Central memory CD8-positive, alpha-beta T cell (primary cell): ENCODE measurements around the gene BRSK2.

Source experiments
- ATAC-seq: fragments of 150-1000 bp; cut with Tn5 transposase; replicated peaks from 2 replicates; pipeline ENCODE4 v1.10.0; 2022; ENCODE audit warnings: mild to moderate bottlenecking, moderate FRiP score, moderate number of reproducible peaks; ENCODE audit not compliant: poor library complexity, severe bottlenecking; ENCODE audit errors: extremely low read depth
- DNase-seq, 2 donors: peaks; one replicate each; pipeline ENCODE4 v3.0.0; 2021; ENCODE audit warnings: low spot score in 2 of 2
- H3K27ac Mint-ChIP-seq: one replicate; pipeline ENCODE4 v1.8.0; 2022; ENCODE audit warnings: low read depth, mild to moderate bottlenecking, moderate library complexity, mixed read lengths
- H3K27me3 Mint-ChIP-seq: one replicate; pipeline ENCODE4 v1.8.0; 2022; ENCODE audit warnings: mixed read lengths
- H3K36me3 Mint-ChIP-seq: one replicate; pipeline ENCODE4 v1.8.0; 2022; ENCODE audit warnings: mild to moderate bottlenecking, moderate library complexity, mixed read lengths; ENCODE audit not compliant: insufficient read depth
- H3K4me1 Mint-ChIP-seq: one replicate; pipeline ENCODE4 v1.8.0; 2022; ENCODE audit warnings: mixed read lengths
- H3K4me3 Mint-ChIP-seq: one replicate; pipeline ENCODE4 v1.8.0; 2022; ENCODE audit warnings: mild to moderate bottlenecking, moderate library complexity, mixed read lengths
- H3K9me3 Mint-ChIP-seq: one replicate; pipeline ENCODE4 v1.8.0; 2022; ENCODE audit warnings: mixed read lengths

The BRSK2 gene

DNA sequence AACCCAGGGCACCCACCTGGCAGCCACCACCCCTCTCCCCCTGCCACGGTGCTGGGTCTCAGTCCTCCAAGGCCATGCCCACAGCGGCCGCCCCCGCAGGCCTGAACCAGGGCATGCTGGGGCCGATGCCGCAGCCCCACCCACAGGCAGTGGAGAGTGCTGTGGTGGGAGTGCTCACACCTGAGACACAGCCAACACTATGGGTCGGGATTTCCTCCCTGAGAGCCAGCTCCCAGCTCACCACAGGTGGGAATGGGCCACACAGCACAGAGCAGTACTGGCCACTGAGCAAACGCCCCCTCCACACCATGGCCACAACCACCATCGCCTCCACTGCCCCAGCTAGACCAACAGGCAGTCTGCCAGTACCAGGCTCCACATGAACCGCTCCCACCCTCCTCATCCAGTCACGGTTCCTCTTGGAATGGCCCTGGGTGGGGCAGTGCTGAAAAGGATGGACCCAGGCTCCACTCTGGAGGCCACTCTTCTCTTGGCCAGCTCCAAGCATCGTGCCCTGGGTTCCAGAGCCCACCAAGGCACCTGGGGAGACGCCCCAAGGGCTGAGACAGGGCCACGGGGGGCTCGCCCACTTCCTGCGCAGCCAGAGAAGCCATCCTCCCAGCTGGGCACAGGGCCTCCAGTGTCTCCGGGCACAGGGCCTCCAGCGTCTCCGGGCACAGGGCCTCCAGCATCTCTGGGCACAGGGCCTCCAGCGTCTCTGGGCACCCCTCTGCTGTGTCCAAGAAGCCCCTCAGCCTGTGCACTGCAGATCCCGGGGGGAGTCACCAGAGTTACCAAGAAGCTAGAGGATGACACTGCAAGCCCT is 82.7 kb downstream of the BRSK2 start:
- H3K27ac Mint-ChIP-seq, result no peak overlapping the region
- no peak overlapping the region for H3K4me3 Mint-ChIP-seq
- no peaks in the 10 kb centered on the region for H3K9me3 Mint-ChIP-seq
- ATAC-seq (no peak), DNase-seq (no peak)
- peaks cover 33% of the 10 kb centered on the region for H3K36me3 Mint-ChIP-seq
- peaks cover 2% of the 10 kb centered on the region for H3K4me1 Mint-ChIP-seq
- H3K27me3 Mint-ChIP-seq, result no peaks in the 10 kb centered on the region

DNA sequence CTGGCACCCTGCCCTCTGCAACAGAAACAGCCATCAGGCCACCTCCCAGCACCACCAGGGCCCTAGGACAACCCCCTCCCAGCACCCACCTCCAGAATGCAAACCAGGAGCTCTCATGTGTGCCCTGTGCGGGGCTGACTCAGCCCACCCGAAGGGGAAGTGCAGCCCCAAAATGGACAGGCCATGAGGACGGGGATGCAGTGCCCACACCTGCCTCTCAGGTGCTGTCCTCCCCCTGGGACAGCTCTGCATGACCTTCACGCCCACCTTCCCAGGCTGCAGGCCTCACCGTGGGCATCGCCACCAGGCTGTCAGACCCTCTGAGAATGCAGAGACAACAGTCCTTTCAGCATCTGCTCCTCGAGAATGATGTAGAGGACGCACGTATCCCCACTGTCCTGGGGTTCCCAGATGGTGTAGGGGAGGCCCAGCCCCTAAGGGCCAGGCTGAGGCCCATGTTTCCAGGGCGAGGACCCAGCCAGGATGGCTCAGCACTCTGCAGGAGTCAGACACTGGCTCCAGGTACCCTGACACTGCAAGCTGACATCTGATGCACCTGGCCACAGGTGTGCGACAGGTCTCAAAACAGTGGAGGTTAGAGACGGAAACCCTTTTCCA is 83.4 kb downstream of the BRSK2 start:
- peaks cover 35% of the 10 kb centered on the region for H3K36me3 Mint-ChIP-seq
- no peaks in the 10 kb centered on the region for H3K27me3 Mint-ChIP-seq
- no peak overlapping the region for H3K4me3 Mint-ChIP-seq
- ATAC-seq (no peak), DNase-seq (no peak)
- H3K27ac Mint-ChIP-seq, result no peak overlapping the region
- no peaks in the 10 kb centered on the region for H3K4me1 Mint-ChIP-seq
- no peaks in the 10 kb centered on the region for H3K9me3 Mint-ChIP-seq

DNA sequence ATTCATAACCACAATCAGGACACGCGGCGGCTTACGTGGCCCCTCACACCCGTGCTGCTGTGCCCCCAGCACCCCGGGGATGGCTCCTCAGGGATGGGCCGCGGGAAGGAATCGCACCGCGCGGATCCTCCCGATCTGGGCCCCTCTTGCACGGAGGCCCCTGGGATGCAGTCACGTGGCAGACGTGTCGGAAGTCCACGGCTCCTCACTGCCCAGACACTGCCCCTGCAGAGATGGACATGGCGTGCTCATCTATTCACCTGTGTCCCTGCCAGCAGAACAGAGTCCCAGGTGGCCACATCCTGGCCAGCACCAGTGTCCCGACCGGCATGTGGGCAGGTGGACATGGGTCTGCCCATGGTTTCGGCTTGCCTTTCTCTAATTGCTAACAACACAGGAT is 84.1 kb downstream of the BRSK2 start:
- no peaks in the 10 kb centered on the region for H3K27me3 Mint-ChIP-seq
- no peak overlapping the region for H3K4me3 Mint-ChIP-seq
- H3K27ac Mint-ChIP-seq, result no peak overlapping the region
- H3K9me3 Mint-ChIP-seq, result no peaks in the 10 kb centered on the region
- no peaks in the 10 kb centered on the region for H3K4me1 Mint-ChIP-seq
- peaks cover 35% of the 10 kb centered on the region for H3K36me3 Mint-ChIP-seq
- DNase-seq (no peak), ATAC-seq (no peak)

- DNase-seq (no peak), ATAC-seq (no peak)
- Mint-ChIP-seq H3K36me3 (peaks cover 35% of the 10 kb centered on the region), H3K4me3 (no peak overlapping the region), H3K4me1 (no peaks in the 10 kb centered on the region), H3K27me3 (no peaks in the 10 kb centered on the region), H3K9me3 (no peaks in the 10 kb centered on the region), H3K27ac (no peak overlapping the region)
These were observed 86.1 kb downstream of the BRSK2 start for GRCh38 chr11:1475841-1476240.

DNA sequence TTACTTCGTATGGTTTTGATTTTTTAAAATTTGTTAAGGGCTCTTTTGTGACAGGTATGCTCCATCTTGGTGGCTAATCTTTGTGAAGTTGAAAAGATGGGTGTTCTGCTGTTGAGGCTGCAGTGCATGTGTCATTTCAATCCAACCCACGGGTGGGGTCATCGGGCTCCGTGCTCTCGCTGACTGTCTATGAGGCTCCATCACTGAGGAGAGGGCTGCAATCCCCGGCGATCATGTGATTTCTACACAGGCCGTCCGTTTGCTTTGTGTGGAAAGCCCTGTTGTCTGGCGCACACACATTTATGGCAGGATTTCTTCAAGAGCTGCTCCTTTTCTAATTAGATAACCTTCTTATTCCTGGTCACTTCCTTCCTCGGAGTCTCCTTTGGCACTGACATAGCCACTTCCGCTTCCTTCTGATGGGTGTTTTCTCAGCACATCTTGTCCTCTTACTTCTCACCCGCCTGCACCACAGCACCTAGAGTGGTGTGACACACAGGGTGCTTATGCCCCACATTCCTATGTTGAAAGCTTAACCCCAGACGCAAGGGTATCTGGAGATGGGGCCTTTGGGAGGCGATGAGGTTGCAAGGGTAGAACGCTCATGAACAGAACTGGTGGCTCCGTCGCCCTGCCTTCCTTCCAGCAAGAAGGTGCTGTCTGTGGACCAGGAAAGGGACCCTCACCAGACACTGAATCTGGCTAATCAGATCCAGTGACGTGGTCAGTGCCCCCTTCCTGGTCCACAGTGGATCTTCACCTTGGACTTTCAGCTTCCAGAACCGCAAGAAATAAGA is 87.4 kb downstream of the BRSK2 start:
- ATAC-seq, result no peak
- Mint-ChIP-seq H3K4me1 (no peaks in the 10 kb centered on the region), H3K27ac (no peak overlapping the region), H3K27me3 (no peaks in the 10 kb centered on the region), H3K9me3 (no peaks in the 10 kb centered on the region), H3K36me3 (peaks cover 30% of the 10 kb centered on the region), H3K4me3 (no peak overlapping the region)
- no peak for DNase-seq

GRCh38 chr11:1478011-1478410 is 88.3 kb downstream of the BRSK2 start:
- ATAC-seq (no peak), DNase-seq (no peak)
- no peak overlapping the region for H3K4me3 Mint-ChIP-seq
- no peaks in the 10 kb centered on the region for H3K27me3 Mint-ChIP-seq
- H3K36me3 Mint-ChIP-seq, result peaks cover 30% of the 10 kb centered on the region
- no peak overlapping the region for H3K27ac Mint-ChIP-seq
- no peaks in the 10 kb centered on the region for H3K9me3 Mint-ChIP-seq
- no peaks in the 10 kb centered on the region for H3K4me1 Mint-ChIP-seq

GRCh38 chr11:1478544-1478943 is 88.8 kb downstream of the BRSK2 start:
- Mint-ChIP-seq H3K36me3 (peaks cover 30% of the 10 kb centered on the region), H3K27me3 (no peaks in the 10 kb centered on the region), H3K4me3 (no peak overlapping the region), H3K4me1 (peaks cover 4% of the 10 kb centered on the region), H3K27ac (no peak overlapping the region), H3K9me3 (no peaks in the 10 kb centered on the region)
- no peak for ATAC-seq
- no peak for DNase-seq

GRCh38 chr11:1479006-1479677 is 89.4 kb downstream of the BRSK2 start:
- H3K27me3 Mint-ChIP-seq, result no peaks in the 10 kb centered on the region
- ATAC-seq (no peak), DNase-seq (no peak)
- H3K36me3 Mint-ChIP-seq, result peaks cover 31% of the 10 kb centered on the region
- no peak overlapping the region for H3K4me3 Mint-ChIP-seq
- peaks cover 7% of the 10 kb centered on the region for H3K4me1 Mint-ChIP-seq
- no peaks in the 10 kb centered on the region for H3K9me3 Mint-ChIP-seq
- H3K27ac Mint-ChIP-seq, result no peak overlapping the region

GRCh38 chr11:1479678-1480118 is 90.0 kb downstream of the BRSK2 start:
- Mint-ChIP-seq H3K4me1 (peaks cover 7% of the 10 kb centered on the region), H3K36me3 (peaks cover 29% of the 10 kb centered on the region), H3K27me3 (no peaks in the 10 kb centered on the region), H3K27ac (no peak overlapping the region), H3K4me3 (no peak overlapping the region), H3K9me3 (no peaks in the 10 kb centered on the region)
- ATAC-seq (no peak), DNase-seq (no peak)

- Mint-ChIP-seq H3K9me3 (no peaks in the 10 kb centered on the region), H3K4me1 (peaks cover 10% of the 10 kb centered on the region), H3K36me3 (peaks cover 26% of the 10 kb centered on the region), H3K27ac (no peak overlapping the region), H3K4me3 (no peak overlapping the region), H3K27me3 (no peaks in the 10 kb centered on the region)
- ATAC-seq, result no peak
- DNase-seq, result no peak
These were observed 90.4 kb downstream of the BRSK2 start for GRCh38 chr11:1480191-1480554.

DNA sequence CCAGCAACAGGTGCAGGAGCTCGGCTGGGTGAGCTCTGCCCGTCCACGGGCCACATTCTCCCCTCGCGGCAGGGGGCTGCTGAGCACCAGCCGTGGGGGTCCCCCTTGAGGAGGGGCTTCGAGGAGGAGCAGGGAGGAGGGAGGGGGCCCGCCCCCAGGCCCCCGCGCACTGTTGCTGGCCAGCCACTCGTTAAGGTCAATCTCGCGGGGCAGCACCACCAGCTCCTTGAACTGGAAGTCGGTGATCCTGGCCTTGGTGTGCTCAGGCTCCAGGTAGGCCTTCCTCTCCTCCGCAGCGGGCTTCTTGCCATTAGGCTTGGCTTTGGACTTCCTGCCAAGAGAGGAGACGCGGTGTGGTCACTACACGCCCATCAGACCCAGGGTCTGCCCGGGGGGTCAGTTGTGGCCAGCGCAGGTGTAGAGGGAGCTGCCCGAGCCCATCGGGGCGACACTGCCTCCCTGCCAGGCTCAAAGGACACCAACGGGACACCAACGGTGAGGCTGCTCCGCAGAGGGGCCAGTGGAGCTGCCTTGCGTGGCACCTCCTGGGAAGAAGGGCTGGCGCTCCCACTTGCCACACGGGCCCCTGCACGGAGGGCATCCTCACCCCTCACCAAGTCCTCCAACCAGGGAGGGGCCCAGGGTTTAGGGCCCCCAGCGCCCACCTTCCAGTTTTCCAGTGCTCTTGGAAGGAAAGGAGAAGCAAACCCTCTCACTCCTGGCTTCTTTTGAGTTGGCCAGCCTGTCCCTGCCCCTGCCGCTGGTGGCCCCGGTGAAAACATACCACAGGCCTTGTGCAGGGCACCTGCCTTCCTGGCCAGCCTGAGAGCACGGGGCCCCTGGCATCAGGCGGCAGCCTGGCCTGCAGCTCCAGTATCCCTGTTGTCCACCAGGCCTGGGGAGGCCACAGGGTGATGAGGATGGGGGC is 91.1 kb downstream of the BRSK2 start:
- Mint-ChIP-seq H3K4me1 (peaks cover 16% of the 10 kb centered on the region), H3K9me3 (no peaks in the 10 kb centered on the region), H3K4me3 (no peak overlapping the region), H3K27ac (no peak overlapping the region), H3K36me3 (peaks cover 21% of the 10 kb centered on the region), H3K27me3 (no peaks in the 10 kb centered on the region)
- DNase-seq (no peak), ATAC-seq (no peak)

GRCh38 chr11:1481483-1481825 is 91.7 kb downstream of the BRSK2 start:
- no peak overlapping the region for H3K4me3 Mint-ChIP-seq

More at GRCh38 chr11:1481483-1481825, 91.7 kb downstream of the BRSK2 start:
- peaks cover 17% of the 10 kb centered on the region for H3K4me1 Mint-ChIP-seq
- peaks cover 21% of the 10 kb centered on the region for H3K36me3 Mint-ChIP-seq
- ATAC-seq (no peak), DNase-seq (no peak)
- no peak overlapping the region for H3K27ac Mint-ChIP-seq
- no peaks in the 10 kb centered on the region for H3K27me3 Mint-ChIP-seq
- H3K9me3 Mint-ChIP-seq, result no peaks in the 10 kb centered on the region
